Stomach (tissue), 4 donors: ENCODE measurements around the gene PDZD11.

Experiments used
- CTCF ChIP-seq, 7 experiments: fragments of 450-650 bp in 4 of 7; fragments of 200-600 bp in 3 of 7; sonication (generic) in 3 of 7; IDR thresholded peaks; one replicate each; pipeline ENCODE4 v1.5.1; 2016 to 2019; ENCODE audit warnings: antibody characterized with exemption in 7 of 7, control low read depth in 2 of 7, mild to moderate bottlenecking in 1 of 7
- POLR2A ChIP-seq, 4 donors: fragments of 450-650 bp; IDR thresholded peaks; one replicate each; pipeline ENCODE4 v1.6.1; 2016; ENCODE audit warnings: antibody characterized with exemption in 4 of 4, control low read depth in 2 of 4, mild to moderate bottlenecking in 1 of 4, moderate library complexity in 1 of 4
- POLR2AphosphoS5 ChIP-seq, 3 donors: sonication (generic); formaldehyde crosslinking; IDR thresholded peaks; one replicate each; pipeline ENCODE4 v1.6.1; 2016; ENCODE audit warnings: antibody characterized with exemption in 3 of 3

GRCh38 chrX:70332600-70332999 lies 42.9 kb upstream of the PDZD11 start:
- TF ChIP-seq CTCF (IDR thresholded peaks at IDR 0.05) = no peak
- TF ChIP-seq POLR2A (IDR thresholded peaks at IDR 0.05) = no peak
- TF ChIP-seq POLR2AphosphoS5 (IDR thresholded peaks at IDR 0.05) = no peak
